ENCODE data around the gene EIPR1.

EIPR1 gene

GRCh38 chr2:3422161-3422779 lies 44.7 kb upstream of the EIPR1 start:
- no peak overlapping the region for H3K27ac ChIP-seq
- DNase-seq, result no peak
- H3K36me3 ChIP-seq, result peaks cover 47% of the 10 kb centered on the region

GRCh38 chr2:3421580-3421979 lies 44.0 kb upstream of the EIPR1 start:
- no peak overlapping the region for H3K4me3 ChIP-seq (ENCODE audit: low read depth, low read length)
- no peaks in the 10 kb centered on the region for H3K27me3 ChIP-seq (ENCODE audit: insufficient read depth, low read depth, severe bottlenecking)
- H3K36me3 ChIP-seq, result peaks cover 43% of the 10 kb centered on the region
- no peaks in the 10 kb centered on the region for H3K9me3 ChIP-seq (ENCODE audit: severe bottlenecking)
- DNase-seq, result no peak
- TF ChIP-seq, protein P1, sequence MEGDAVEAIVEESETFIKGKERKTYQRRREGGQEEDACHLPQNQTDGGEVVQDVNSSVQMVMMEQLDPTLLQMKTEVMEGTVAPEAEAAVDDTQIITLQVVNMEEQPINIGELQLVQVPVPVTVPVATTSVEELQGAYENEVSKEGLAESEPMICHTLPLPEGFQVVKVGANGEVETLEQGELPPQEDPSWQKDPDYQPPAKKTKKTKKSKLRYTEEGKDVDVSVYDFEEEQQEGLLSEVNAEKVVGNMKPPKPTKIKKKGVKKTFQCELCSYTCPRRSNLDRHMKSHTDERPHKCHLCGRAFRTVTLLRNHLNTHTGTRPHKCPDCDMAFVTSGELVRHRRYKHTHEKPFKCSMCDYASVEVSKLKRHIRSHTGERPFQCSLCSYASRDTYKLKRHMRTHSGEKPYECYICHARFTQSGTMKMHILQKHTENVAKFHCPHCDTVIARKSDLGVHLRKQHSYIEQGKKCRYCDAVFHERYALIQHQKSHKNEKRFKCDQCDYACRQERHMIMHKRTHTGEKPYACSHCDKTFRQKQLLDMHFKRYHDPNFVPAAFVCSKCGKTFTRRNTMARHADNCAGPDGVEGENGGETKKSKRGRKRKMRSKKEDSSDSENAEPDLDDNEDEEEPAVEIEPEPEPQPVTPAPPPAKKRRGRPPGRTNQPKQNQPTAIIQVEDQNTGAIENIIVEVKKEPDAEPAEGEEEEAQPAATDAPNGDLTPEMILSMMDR (IDR thresholded peaks at IDR 0.05; ENCODE audit: low read depth, low read length), result no peak
- no peak overlapping the region for H3K27ac ChIP-seq

More at GRCh38 chr2:3422161-3422779, 44.7 kb upstream of the EIPR1 start:
- Histone ChIP-seq H3K27me3 (ENCODE audit: insufficient read depth, low read depth, severe bottlenecking) (no peaks in the 10 kb centered on the region), H3K4me3 (ENCODE audit: low read depth, low read length) (no peak overlapping the region), H3K9me3 (ENCODE audit: severe bottlenecking) (no peaks in the 10 kb centered on the region)
- TF ChIP-seq, protein P1 (IDR thresholded peaks at IDR 0.05; ENCODE audit: low read depth, low read length), result no peak

DNA sequence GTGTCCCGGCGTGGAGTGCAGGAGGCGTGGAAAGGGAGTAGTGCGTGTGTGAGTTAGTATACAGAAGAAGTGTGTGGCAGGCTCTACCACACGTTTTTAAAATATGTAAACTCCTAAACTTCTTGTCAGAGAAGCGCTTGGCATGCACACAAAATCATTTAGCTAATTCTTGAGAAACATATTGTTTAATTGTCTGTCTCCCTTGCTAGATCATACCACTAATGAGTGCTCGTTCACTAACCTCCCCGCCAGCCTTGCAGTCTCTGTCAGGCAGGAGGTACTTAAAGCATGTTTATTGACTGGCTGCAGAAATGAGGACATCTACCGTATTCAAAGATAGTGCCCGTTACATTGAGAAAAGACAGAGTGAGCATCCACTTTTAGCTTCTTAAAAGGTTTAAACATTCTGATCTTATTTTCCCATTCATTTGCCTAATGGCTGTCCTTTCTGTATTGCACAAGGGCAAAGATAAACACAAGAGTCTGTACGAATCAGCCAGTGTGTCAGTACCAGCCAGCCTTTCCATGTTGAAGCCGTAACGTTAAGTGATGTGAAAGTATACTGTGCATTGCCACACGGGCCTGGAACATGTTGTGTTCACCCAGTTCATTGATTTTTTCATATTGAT lies 43.3 kb upstream of the EIPR1 start:
- Histone ChIP-seq H3K4me3 (ENCODE audit: low read depth, low read length) (no peak overlapping the region), H3K36me3 (peaks cover 36% of the 10 kb centered on the region), H3K27me3 (ENCODE audit: insufficient read depth, low read depth, severe bottlenecking) (no peaks in the 10 kb centered on the region), H3K27ac (no peak overlapping the region), H3K9me3 (ENCODE audit: severe bottlenecking) (no peaks in the 10 kb centered on the region)
- DNase-seq, result no peak
- TF ChIP-seq, protein P1 (IDR thresholded peaks at IDR 0.05; ENCODE audit: low read depth, low read length), result no peak

DNA sequence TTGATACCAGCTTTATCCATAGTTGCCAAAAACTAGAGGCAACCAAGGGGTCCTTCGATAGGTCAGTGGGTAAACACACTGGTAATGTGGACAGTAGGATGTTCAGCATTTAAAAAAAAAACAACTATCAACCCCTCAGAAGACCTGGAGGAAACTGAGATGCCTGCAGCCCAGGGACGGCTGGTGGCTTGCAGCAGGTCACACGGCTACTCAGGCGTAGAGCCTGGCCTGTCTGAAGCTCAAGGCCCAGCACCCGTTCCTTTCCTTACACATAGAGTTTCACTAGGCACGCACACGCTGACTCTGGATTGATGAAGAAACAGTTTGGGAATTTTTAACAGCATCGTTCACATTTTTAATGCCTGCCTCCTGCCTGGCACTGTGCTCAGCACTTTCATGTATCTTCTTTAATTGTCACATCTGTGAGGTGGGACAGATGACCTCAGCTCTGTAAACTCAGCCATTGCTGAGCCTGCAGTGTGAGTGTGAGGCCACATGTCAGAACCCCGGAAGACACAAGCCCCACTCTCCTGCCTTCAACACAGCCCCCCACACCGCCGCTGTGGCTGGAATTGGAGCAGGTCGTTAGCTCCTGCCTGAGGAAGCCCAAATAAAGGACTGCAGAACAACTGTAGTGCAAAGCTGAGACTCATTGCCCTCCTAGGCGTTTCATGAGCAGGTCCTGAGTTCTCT lies 42.6 kb upstream of the EIPR1 start:
- DNase-seq, result no peak
- Histone ChIP-seq H3K36me3 (peaks cover 32% of the 10 kb centered on the region), H3K27ac (no peak overlapping the region), H3K9me3 (ENCODE audit: severe bottlenecking) (no peaks in the 10 kb centered on the region), H3K4me3 (ENCODE audit: low read depth, low read length) (no peak overlapping the region), H3K27me3 (ENCODE audit: insufficient read depth, low read depth, severe bottlenecking) (no peaks in the 10 kb centered on the region)
- TF ChIP-seq, protein P1 (IDR thresholded peaks at IDR 0.05; ENCODE audit: low read depth, low read length), result no peak

DNA sequence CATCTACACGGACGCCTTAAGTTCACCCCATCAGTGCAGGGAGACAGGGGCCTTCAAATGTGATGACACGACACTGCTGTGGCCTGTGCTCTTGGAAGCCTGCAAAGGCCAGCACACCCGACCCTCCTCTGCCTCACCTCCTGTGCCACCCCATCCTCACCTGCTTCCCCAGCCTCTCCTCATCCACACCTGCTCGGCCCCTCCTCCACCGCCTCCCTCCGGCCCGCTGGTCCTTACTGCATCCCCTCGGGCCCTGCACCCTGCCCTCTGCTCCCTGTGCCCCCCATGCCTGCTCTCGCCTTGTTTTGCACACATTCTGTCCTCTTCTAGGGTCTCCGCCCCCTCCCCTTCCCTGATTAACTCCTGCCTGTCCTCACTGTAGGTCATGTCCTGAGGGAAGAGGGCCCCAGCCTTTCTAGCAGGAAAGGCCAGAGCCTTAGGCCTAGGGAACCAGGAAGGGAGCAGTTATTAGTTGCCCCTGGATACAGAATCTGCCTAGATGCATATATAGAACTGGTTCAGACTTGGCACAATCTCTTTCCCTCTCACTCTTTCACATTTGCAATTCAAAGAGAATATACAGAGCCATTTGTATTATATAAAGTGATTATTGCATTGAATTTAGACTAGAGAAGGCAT lies 41.3 kb upstream of the EIPR1 start:
- TF ChIP-seq, protein P1 (IDR thresholded peaks at IDR 0.05; ENCODE audit: low read depth, low read length), result no peak
- DNase-seq, result peak; percentile 42
- Histone ChIP-seq H3K9me3 (ENCODE audit: severe bottlenecking) (no peaks in the 10 kb centered on the region), H3K27ac (no peak overlapping the region; the same call in 1 of the 2 replicates), H3K27me3 (ENCODE audit: insufficient read depth, low read depth, severe bottlenecking) (no peaks in the 10 kb centered on the region), H3K4me3 (ENCODE audit: low read depth, low read length) (no peak overlapping the region), H3K36me3 (peaks cover 27% of the 10 kb centered on the region)

Measured in WERI-Rb-1 (cell line).